MV-4-11 (cell line): ENCODE results near the gene KIF26B.

Source experiments
- DNase-seq: peaks from one replicate; lab custom pipeline; 2025; lab: John Stamatoyannopoulos, UW

The KIF26B gene

GRCh38 chr1:245241526-245242130 lies 86.8 kb downstream of the KIF26B start:
- DNase-seq: no peak

- DNase-seq: no peak
These were observed 88.2 kb downstream of the KIF26B start for GRCh38 chr1:245242989-245243388.

- no peak for DNase-seq
These were observed 90.4 kb downstream of the KIF26B start for GRCh38 chr1:245245021-245245667.

- no peak for DNase-seq
These were observed 91.6 kb downstream of the KIF26B start for GRCh38 chr1:245246433-245246832.

- DNase-seq: no peak
These were observed 92.6 kb downstream of the KIF26B start for GRCh38 chr1:245247356-245247755.

- DNase-seq: no peak
These were observed 93.0 kb downstream of the KIF26B start for GRCh38 chr1:245247801-245248200.

GRCh38 chr1:245248231-245248731 lies 93.5 kb downstream of the KIF26B start:
- no peak for DNase-seq

GRCh38 chr1:245255783-245256182 lies 101.0 kb downstream of the KIF26B start:
- DNase-seq: peak; percentile 98

- no peak for DNase-seq
These were observed 101.7 kb downstream of the KIF26B start for GRCh38 chr1:245256528-245256927.

GRCh38 chr1:245258271-245258920 lies 103.6 kb downstream of the KIF26B start:
- DNase-seq: no peak

GRCh38 chr1:245260110-245260882 lies 105.5 kb downstream of the KIF26B start:
- peak; percentile 20 for DNase-seq

- DNase-seq: no peak
These were observed 106.1 kb downstream of the KIF26B start for GRCh38 chr1:245260883-245261282.

- no peak for DNase-seq
These were observed 107.0 kb downstream of the KIF26B start for GRCh38 chr1:245261786-245262185.

GRCh38 chr1:245263529-245264095 lies 108.8 kb downstream of the KIF26B start:
- DNase-seq: no peak

- DNase-seq: no peak
These were observed 109.4 kb downstream of the KIF26B start for GRCh38 chr1:245264226-245264625.

GRCh38 chr1:245266105-245266504 lies 111.3 kb downstream of the KIF26B start:
- no peak for DNase-seq

- no peak for DNase-seq
These were observed 115.3 kb downstream of the KIF26B start for GRCh38 chr1:245270063-245270462.

- no peak for DNase-seq
These were observed 116.2 kb downstream of the KIF26B start for GRCh38 chr1:245270972-245271371.

- no peak for DNase-seq
These were observed 117.9 kb downstream of the KIF26B start for GRCh38 chr1:245272676-245273075.

GRCh38 chr1:245276445-245276844 lies 121.7 kb downstream of the KIF26B start:
- peak; percentile 45 for DNase-seq

- DNase-seq: no peak
These were observed 122.5 kb downstream of the KIF26B start for GRCh38 chr1:245277276-245277675.

GRCh38 chr1:245278846-245279245 lies 124.1 kb downstream of the KIF26B start:
- no peak for DNase-seq
